ENCODE data around the gene C1orf159.
A peak's percentile ranks its signal among the peaks of the same experiment; 100 is the strongest.

Gene C1orf159

DNA sequence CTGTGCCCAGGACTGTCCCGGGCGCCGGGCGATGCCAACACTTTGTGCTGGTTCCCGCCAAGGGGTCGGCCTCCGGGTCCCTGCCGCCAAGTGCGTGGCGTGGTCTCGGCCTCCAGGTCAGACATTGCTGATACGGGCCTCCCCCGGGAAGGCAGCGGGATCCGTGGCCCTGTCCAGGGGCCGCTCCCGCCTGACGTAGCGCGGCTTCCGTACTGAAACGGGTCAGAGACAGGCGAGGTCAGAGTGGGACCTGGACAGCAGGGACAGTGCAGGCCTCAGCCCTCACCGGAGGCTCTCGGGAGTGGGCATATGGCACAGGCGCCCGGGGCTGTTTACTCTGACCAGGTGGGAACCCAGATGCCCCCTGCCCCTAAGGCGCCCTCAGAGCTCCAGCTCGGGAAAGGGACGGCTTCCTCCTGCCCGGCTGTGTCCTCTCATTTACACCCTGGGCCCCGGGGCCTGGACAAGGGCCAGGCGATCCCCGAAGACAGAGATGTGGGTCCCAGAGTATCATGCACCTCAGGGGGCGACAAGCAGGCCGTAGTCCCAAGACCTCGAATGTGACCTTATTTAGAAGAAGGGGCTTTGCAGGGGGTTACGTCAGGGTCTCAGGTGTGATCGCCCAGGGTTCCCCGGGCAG lies 33.0 kb downstream of the C1orf159 start:
- Histone ChIP-seq H3K27me3 (ENCODE audit: insufficient read depth, poor library complexity, severe bottlenecking) (no peaks in the 10 kb centered on the region), H3K9me3 (ENCODE audit: severe bottlenecking) (no peaks in the 10 kb centered on the region), H3K36me3 (ENCODE audit: low read depth) (no peaks in the 10 kb centered on the region), H3K4me1 (ENCODE audit: insufficient read depth, poor library complexity, severe bottlenecking) (peaks cover 9% of the 10 kb centered on the region), H3K27ac (ENCODE audit: poor library complexity, severe bottlenecking) (no peak overlapping the region), H3K4me3 (ENCODE audit: severe bottlenecking) (no peak overlapping the region)
- ATAC-seq (ENCODE audit: low read depth): no peak
- TF ChIP-seq, protein P1, sequence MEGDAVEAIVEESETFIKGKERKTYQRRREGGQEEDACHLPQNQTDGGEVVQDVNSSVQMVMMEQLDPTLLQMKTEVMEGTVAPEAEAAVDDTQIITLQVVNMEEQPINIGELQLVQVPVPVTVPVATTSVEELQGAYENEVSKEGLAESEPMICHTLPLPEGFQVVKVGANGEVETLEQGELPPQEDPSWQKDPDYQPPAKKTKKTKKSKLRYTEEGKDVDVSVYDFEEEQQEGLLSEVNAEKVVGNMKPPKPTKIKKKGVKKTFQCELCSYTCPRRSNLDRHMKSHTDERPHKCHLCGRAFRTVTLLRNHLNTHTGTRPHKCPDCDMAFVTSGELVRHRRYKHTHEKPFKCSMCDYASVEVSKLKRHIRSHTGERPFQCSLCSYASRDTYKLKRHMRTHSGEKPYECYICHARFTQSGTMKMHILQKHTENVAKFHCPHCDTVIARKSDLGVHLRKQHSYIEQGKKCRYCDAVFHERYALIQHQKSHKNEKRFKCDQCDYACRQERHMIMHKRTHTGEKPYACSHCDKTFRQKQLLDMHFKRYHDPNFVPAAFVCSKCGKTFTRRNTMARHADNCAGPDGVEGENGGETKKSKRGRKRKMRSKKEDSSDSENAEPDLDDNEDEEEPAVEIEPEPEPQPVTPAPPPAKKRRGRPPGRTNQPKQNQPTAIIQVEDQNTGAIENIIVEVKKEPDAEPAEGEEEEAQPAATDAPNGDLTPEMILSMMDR (IDR thresholded peaks at IDR 0.05; ENCODE audit: poor library complexity, severe bottlenecking): no peak
- DNase-seq (ENCODE audit: low spot score): peak; percentile 73

DNA sequence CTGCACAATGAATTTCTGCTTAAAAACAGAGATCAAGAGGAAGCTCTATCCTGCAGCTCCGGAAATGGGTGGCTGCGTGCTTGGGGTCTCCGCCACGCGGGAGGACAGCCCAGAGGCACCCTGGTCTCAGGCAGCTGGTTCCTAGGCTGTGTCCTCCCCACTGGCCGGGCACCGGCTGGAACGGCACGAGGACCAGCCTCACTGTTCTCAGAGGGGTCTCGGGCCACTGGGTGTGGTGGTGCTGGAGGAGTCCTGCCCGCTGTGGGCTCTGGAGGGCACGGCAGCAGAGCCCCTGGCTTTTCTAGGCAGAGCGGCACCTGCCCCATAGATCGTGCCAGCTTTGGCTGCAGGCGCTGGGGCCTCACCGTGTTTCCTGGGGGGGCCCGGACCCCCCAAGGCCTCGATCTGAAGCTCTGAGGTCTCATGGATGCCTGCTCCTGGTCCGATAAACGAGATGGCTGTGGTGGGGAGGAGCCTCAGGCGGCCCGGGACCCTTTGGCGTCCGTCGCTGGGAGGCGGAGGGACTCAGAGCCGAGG lies 33.6 kb downstream of the C1orf159 start:
- ATAC-seq (ENCODE audit: low read depth) (no peak), DNase-seq (ENCODE audit: low spot score) (no peak)
- Histone ChIP-seq H3K36me3 (ENCODE audit: low read depth) (no peaks in the 10 kb centered on the region), H3K9me3 (ENCODE audit: severe bottlenecking) (no peaks in the 10 kb centered on the region), H3K4me1 (ENCODE audit: insufficient read depth, poor library complexity, severe bottlenecking) (peaks cover 9% of the 10 kb centered on the region), H3K4me3 (ENCODE audit: severe bottlenecking) (no peak overlapping the region), H3K27ac (ENCODE audit: poor library complexity, severe bottlenecking) (no peak overlapping the region), H3K27me3 (ENCODE audit: insufficient read depth, poor library complexity, severe bottlenecking) (no peaks in the 10 kb centered on the region)
- TF ChIP-seq, protein P1 (IDR thresholded peaks at IDR 0.05; ENCODE audit: poor library complexity, severe bottlenecking): no peak

DNA sequence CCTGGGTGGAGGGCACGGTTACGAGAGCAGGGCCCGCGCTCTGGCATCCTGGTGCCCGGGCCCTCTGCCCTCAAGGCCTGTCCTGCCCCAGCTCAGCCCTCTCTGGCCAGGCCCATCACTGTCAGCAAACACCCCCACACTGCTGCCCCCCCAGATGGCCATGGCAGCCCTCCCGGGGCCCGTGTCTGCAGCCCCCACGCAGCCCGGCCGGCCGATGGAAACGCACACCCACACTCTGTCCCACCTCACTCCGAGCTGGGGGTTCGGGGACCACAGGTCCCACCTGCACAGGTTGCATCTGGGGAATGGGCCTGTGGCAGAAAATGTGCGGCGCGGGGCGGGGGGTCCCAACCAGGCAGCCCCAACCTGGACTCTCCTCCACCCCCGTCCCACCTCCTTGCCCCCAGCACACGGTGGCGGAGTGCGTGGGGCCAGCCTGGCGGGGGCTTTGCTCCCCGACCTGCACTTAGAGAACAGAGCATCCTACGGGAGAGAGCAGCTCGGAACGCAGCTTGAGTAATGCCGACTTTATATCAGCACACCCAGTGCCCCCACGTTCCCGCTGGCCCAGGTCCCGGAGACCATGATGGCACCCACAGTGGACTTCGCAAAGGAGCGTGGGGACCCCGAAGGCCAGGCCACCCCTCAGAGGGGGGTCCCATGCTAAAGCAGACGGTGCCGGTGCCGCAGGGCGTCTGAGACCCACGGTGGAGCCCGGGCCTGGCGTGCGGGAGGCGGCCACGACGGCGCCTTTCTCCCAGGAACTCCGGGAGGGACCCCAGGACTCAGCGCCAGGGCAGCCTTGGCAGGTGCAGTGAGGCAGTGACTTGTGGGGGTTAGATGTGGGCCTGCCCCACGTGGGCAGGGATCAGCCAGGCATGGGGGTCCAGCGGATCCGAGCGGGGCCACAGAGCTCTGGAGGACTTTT lies 34.3 kb downstream of the C1orf159 start:
- Histone ChIP-seq H3K36me3 (ENCODE audit: low read depth) (no peaks in the 10 kb centered on the region), H3K27ac (ENCODE audit: poor library complexity, severe bottlenecking) (no peak overlapping the region), H3K4me1 (ENCODE audit: insufficient read depth, poor library complexity, severe bottlenecking) (peaks cover 9% of the 10 kb centered on the region), H3K9me3 (ENCODE audit: severe bottlenecking) (no peaks in the 10 kb centered on the region), H3K27me3 (ENCODE audit: insufficient read depth, poor library complexity, severe bottlenecking) (no peaks in the 10 kb centered on the region), H3K4me3 (ENCODE audit: severe bottlenecking) (no peak overlapping the region)
- ATAC-seq (ENCODE audit: low read depth) (no peak), DNase-seq (ENCODE audit: low spot score) (no peak)
- TF ChIP-seq, protein P1 (IDR thresholded peaks at IDR 0.05; ENCODE audit: poor library complexity, severe bottlenecking): no peak

DNA sequence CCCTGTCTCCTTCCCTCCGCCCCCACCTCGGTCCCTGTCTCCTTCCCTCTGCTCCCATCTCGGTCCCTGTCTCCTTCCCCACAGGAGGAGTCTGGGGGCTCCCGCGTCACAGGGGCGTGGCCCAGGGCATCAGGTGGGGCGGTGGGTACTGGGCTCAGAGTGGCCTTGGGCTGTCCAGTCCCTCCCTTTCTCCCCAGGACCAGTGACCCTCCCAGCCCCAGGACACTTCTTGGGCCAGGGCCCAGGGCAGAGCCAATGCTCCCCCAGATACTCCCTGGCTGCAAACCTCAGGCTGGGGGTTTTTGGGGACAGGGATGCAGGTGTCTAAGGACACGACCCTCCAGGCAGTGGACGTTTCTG lies 35.0 kb downstream of the C1orf159 start:
- ATAC-seq (ENCODE audit: low read depth) (no peak), DNase-seq (ENCODE audit: low spot score) (no peak)
- H3K36me3 ChIP-seq (ENCODE audit: low read depth): no peaks in the 10 kb centered on the region
- TF ChIP-seq, protein P1 (IDR thresholded peaks at IDR 0.05; ENCODE audit: poor library complexity, severe bottlenecking): no peak
- peaks cover 9% of the 10 kb centered on the region for H3K4me1 ChIP-seq (ENCODE audit: insufficient read depth, poor library complexity, severe bottlenecking)
- H3K27ac ChIP-seq (ENCODE audit: poor library complexity, severe bottlenecking): no peak overlapping the region
- H3K4me3 ChIP-seq (ENCODE audit: severe bottlenecking): no peak overlapping the region
- H3K27me3 ChIP-seq (ENCODE audit: insufficient read depth, poor library complexity, severe bottlenecking): no peaks in the 10 kb centered on the region
- H3K9me3 ChIP-seq (ENCODE audit: severe bottlenecking): no peaks in the 10 kb centered on the region
